ENCODE results near the gene TRIM52. TPM values are rescaled to one million over a fixed set of nuclear protein-coding genes. Genes with fewer than 3 reads are reported as not detected.
"Not testable (repeated sequence)": the region's sequence is repeated elsewhere in the genome, so short reads cannot be mapped to it uniquely, and the experiment has no call there.

The TRIM52 gene
- total and polyA plus RNA-seq, 10 of the 15 experiments (the other 5 are each of a cell fraction or from before 2014, with no cell fraction given) = 1.4 to 24.3 (median 8.1) TPM

GRCh38 chr5:181267907-181268306 lies 7.0 kb upstream of the TRIM52 start:
- H3K9ac ChIP-seq (ENCODE audit: control insufficient read depth, insufficient read depth, low read length); BruUV-seq (replicated peaks); H3K4me3 ChIP-seq; H3K27ac ChIP-seq (ENCODE audit: control insufficient read depth, insufficient read depth); intact Hi-C loops (cut with micrococcal nuclease; ENCODE audit: unreplicated experiment); H3K79me2 ChIP-seq (ENCODE audit: control insufficient read depth, insufficient read depth, low read length); in situ Hi-C loops (cut with MboI); FAIRE-seq; POLR2A ChIA-PET; H3K36me3 ChIP-seq (ENCODE audit: control insufficient read depth in 2 of 2, insufficient read depth in 2 of 2, low read length in 1 of 2); H3K4me2 ChIP-seq (ENCODE audit: control insufficient read depth, insufficient read depth); H3K4me1 ChIP-seq (ENCODE audit: control insufficient read depth, insufficient read depth, low read length); SMC1A ChIA-PET (ENCODE audit: uncharacterized antibody, unreplicated experiment); H4K20me1 ChIP-seq (ENCODE audit: control insufficient read depth, insufficient read depth); H3K27me3 ChIP-seq (replicated peaks in 1 of 2; ENCODE audit: control insufficient read depth in 2 of 2, insufficient read depth in 2 of 2, low read length in 1 of 2); H3K9me3 ChIP-seq (replicated peaks; ENCODE audit: control insufficient read depth, insufficient read depth, low read length); DNase-seq (ENCODE audit: low read depth, low spot score); ATAC-seq; RAD21 ChIA-PET (ENCODE audit: unreplicated experiment); H2AFZ ChIP-seq (ENCODE audit: control insufficient read depth, low read depth, low read length): not testable (repeated sequence)
- CTCF ChIA-PET = interaction anchor here (0.5 kb wide), 1 partner anchor 487 kb away, joined by 3 read pairs; no protein-coding TSS in a partner anchor
- WGBS (ENCODE audit: insufficient coverage, insufficient replicate concordance, low lambda C conversion rate, missing lambda C conversion rate) = 73% methylated on average over 12 of the region's 12 CpGs

- ATAC-seq; H4K20me1 ChIP-seq (ENCODE audit: control insufficient read depth, insufficient read depth); SMC1A ChIA-PET (ENCODE audit: uncharacterized antibody, unreplicated experiment); H3K27me3 ChIP-seq (replicated peaks in 1 of 2; ENCODE audit: control insufficient read depth in 2 of 2, insufficient read depth in 2 of 2, low read length in 1 of 2); CTCF ChIA-PET; H3K9me3 ChIP-seq (replicated peaks; ENCODE audit: control insufficient read depth, insufficient read depth, low read length); BruUV-seq (replicated peaks); in situ Hi-C loops (cut with MboI); RAD21 ChIA-PET (ENCODE audit: unreplicated experiment); FAIRE-seq; DNase-seq (ENCODE audit: low read depth, low spot score); H3K36me3 ChIP-seq (ENCODE audit: control insufficient read depth in 2 of 2, insufficient read depth in 2 of 2, low read length in 1 of 2); intact Hi-C loops (cut with micrococcal nuclease; ENCODE audit: unreplicated experiment); H2AFZ ChIP-seq (ENCODE audit: control insufficient read depth, low read depth, low read length); H3K4me3 ChIP-seq; H3K4me1 ChIP-seq (ENCODE audit: control insufficient read depth, insufficient read depth, low read length); H3K9ac ChIP-seq (ENCODE audit: control insufficient read depth, insufficient read depth, low read length); POLR2A ChIA-PET; H3K79me2 ChIP-seq (ENCODE audit: control insufficient read depth, insufficient read depth, low read length); H3K27ac ChIP-seq (ENCODE audit: control insufficient read depth, insufficient read depth); H3K4me2 ChIP-seq (ENCODE audit: control insufficient read depth, insufficient read depth): not testable (repeated sequence)
- WGBS (ENCODE audit: insufficient coverage, insufficient replicate concordance, low lambda C conversion rate, missing lambda C conversion rate) = 59% methylated on average over 8 of the region's 8 CpGs
Measured at GRCh38 chr5:181267291-181267904, 6.5 kb upstream of the TRIM52 start.

Measured in GM12878 (cell line).